ENCODE data around the gene MDN1. TPM values are rescaled to one million over a fixed set of nuclear protein-coding genes. Genes with fewer than 3 reads are reported as not detected.
"Not testable (repeated sequence)": the region's sequence is repeated elsewhere in the genome, so short reads cannot be mapped to it uniquely, and the experiment has no call there.

The MDN1 gene
- total RNA-seq, 1 donor from 2014 or later: 74.6 TPM

DNA sequence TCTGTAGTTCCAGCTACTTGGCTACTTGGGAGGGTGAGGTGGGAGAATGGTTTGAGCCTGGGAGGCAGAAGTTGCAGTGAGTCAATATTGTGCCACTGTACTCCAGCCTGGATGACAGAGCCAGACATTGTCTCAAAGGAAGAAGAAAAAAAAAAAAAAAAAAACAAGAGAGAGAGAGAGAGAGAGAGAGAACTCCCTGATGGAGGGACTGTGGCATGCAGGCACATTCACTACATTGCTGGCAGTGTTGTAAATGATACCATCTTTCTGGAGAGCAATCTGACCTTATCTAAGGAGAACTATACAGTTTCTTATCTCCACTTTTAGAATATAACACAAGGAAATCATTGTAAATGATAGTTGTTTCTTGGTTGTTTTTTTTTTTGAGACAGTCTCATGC lies 85.1 kb downstream of the MDN1 start:
- intact Hi-C loops (cut with micrococcal nuclease): no loop called here
- H3K9me3 Mint-ChIP-seq: peaks cover 15% of the 10 kb centered on the region
- H3K4me1 Mint-ChIP-seq (ENCODE audit: low read depth): no peaks in the 10 kb centered on the region
- H3K4me3 Mint-ChIP-seq: no peak overlapping the region
- no peak for DNase-seq (ENCODE audit: low spot score)
- no peak overlapping the region for H3K27ac Mint-ChIP-seq
- peaks cover 61% of the 10 kb centered on the region for H3K36me3 Mint-ChIP-seq (ENCODE audit: low read depth)
- H3K27me3 Mint-ChIP-seq (ENCODE audit: insufficient read depth): no peaks in the 10 kb centered on the region

GRCh38 chr6:89731924-89732567 lies 87.5 kb downstream of the MDN1 start:
- H3K27ac Mint-ChIP-seq: no peak overlapping the region
- H3K9me3 Mint-ChIP-seq: peaks cover 15% of the 10 kb centered on the region
- H3K36me3 Mint-ChIP-seq (ENCODE audit: low read depth): peaks cover 59% of the 10 kb centered on the region
- no peaks in the 10 kb centered on the region for H3K27me3 Mint-ChIP-seq (ENCODE audit: insufficient read depth)
- H3K4me1 Mint-ChIP-seq (ENCODE audit: low read depth): no peaks in the 10 kb centered on the region
- no peak overlapping the region for H3K4me3 Mint-ChIP-seq
- intact Hi-C loops (cut with micrococcal nuclease): no loop called here
- DNase-seq (ENCODE audit: low spot score): no peak

- intact Hi-C loops (cut with micrococcal nuclease); H3K4me1 Mint-ChIP-seq (ENCODE audit: low read depth); H3K4me3 Mint-ChIP-seq; H3K27ac Mint-ChIP-seq; H3K27me3 Mint-ChIP-seq (ENCODE audit: insufficient read depth); DNase-seq (ENCODE audit: low spot score): not testable (repeated sequence)
- Mint-ChIP-seq H3K36me3 (ENCODE audit: low read depth) (peaks cover 61% of the 10 kb centered on the region), H3K9me3 (peaks cover 15% of the 10 kb centered on the region)
Measured at GRCh38 chr6:89731262-89731661, 88.3 kb downstream of the MDN1 start.

DNA sequence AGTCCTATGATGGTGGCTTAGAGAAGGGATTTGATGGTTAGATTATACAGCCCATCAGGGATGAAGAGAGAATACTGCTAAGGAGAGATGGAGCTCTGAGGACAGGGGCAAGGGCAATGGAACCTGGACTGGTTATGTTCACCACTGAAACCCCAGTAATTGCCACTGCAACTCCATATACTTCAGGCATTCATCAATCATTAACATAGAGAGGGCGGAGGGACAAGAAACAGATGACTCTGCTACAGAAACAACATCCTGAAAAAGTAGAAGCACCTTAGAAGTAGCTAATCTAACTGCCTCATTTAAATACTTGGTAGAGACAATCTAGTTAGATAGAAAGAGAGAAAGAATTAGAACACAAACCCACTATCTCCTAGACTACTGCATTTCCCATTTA lies 89.8 kb downstream of the MDN1 start:
- Mint-ChIP-seq H3K4me1 (ENCODE audit: low read depth) (no peaks in the 10 kb centered on the region), H3K9me3 (peaks cover 15% of the 10 kb centered on the region), H3K27ac (no peak overlapping the region), H3K4me3 (no peak overlapping the region), H3K36me3 (ENCODE audit: low read depth) (peaks cover 58% of the 10 kb centered on the region), H3K27me3 (ENCODE audit: insufficient read depth) (no peaks in the 10 kb centered on the region)
- intact Hi-C loops (cut with micrococcal nuclease): no loop called here
- no peak for DNase-seq (ENCODE audit: low spot score)

DNA sequence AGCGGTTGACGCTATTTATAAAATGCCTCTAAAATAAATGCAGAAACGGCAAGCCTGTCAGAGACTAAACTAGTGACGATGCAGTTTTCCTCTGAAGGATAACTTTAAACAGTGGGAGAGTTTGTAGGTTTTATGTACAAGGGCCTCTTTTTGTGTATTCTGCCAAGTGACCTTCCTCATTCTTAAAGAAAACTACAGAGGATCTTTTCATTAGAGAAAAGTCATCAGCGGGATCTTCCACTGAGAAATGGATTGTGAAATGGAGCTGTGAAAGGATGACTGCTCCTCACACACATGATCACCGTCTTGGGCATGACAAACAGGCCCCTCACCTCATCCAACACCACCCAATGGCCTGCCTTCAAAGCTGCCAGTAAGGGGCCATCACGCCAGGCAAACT lies 92.1 kb downstream of the MDN1 start:
- H3K36me3 Mint-ChIP-seq (ENCODE audit: low read depth): peaks cover 61% of the 10 kb centered on the region
- no peaks in the 10 kb centered on the region for H3K27me3 Mint-ChIP-seq (ENCODE audit: insufficient read depth)
- H3K4me1 Mint-ChIP-seq (ENCODE audit: low read depth): no peaks in the 10 kb centered on the region
- peaks cover 15% of the 10 kb centered on the region for H3K9me3 Mint-ChIP-seq
- no peak overlapping the region for H3K4me3 Mint-ChIP-seq
- no peak overlapping the region for H3K27ac Mint-ChIP-seq
- DNase-seq (ENCODE audit: low spot score): no peak
- intact Hi-C loops (cut with micrococcal nuclease): no loop called here

DNA sequence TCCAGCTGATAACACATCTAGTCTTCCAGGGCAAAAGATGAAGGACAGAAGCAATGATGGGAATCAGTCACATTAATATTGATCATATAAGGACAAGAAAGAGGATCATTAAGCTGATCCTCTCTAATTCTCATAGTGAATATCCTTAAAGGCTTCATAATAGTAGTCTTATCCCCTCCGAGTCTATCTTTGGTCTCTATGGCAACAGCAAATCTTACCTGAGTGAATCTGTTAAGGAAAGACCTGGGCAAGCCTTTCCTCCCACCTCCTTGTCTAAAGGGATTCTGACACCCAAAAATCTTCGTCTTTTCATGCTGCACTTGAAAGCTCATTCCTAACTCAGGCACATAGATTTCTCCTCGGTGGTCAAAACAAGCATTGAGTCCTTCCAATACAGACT lies 94.6 kb downstream of the MDN1 start:
- intact Hi-C loops (cut with micrococcal nuclease): no loop called here
- Mint-ChIP-seq H3K36me3 (ENCODE audit: low read depth) (peaks cover 48% of the 10 kb centered on the region), H3K27me3 (ENCODE audit: insufficient read depth) (no peaks in the 10 kb centered on the region), H3K4me3 (no peak overlapping the region), H3K9me3 (no peaks in the 10 kb centered on the region), H3K27ac (no peak overlapping the region), H3K4me1 (ENCODE audit: low read depth) (no peaks in the 10 kb centered on the region)
- no peak for DNase-seq (ENCODE audit: low spot score)

- Mint-ChIP-seq H3K27me3 (ENCODE audit: insufficient read depth) (no peaks in the 10 kb centered on the region), H3K9me3 (no peaks in the 10 kb centered on the region), H3K36me3 (ENCODE audit: low read depth) (peaks cover 45% of the 10 kb centered on the region), H3K4me3 (no peak overlapping the region), H3K4me1 (ENCODE audit: low read depth) (no peaks in the 10 kb centered on the region), H3K27ac (no peak overlapping the region)
- intact Hi-C loops (cut with micrococcal nuclease): no loop called here
- no peak for DNase-seq (ENCODE audit: low spot score)
Measured at GRCh38 chr6:89723046-89723445, 96.5 kb downstream of the MDN1 start.

DNA sequence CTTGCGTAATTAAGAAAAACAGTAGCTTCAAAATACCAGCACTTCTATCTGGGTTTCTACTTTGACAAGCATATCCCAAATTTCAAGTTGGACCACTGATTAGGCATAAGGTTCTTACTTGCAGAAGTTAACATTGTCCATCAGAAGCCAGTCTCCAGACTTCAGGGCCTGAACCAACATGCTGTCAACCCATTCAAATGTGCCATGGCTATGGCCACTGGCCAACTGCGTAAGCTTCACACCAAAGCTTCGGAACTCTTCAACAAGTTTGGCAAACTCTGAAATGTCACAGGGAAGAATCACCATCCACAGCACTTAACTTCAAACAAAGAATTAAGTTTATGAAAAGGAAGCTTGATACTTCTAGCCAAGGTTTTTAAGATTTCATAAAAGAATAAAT lies 103.1 kb downstream of the MDN1 start:
- Mint-ChIP-seq H3K4me3 (no peak overlapping the region), H3K36me3 (ENCODE audit: low read depth) (peaks cover 55% of the 10 kb centered on the region), H3K27ac (no peak overlapping the region), H3K27me3 (ENCODE audit: insufficient read depth) (no peaks in the 10 kb centered on the region), H3K9me3 (no peaks in the 10 kb centered on the region), H3K4me1 (ENCODE audit: low read depth) (no peaks in the 10 kb centered on the region)
- DNase-seq (ENCODE audit: low spot score): no peak
- intact Hi-C loops (cut with micrococcal nuclease): no loop called here

GRCh38 chr6:89711801-89712200 lies 107.8 kb downstream of the MDN1 start:
- intact Hi-C loops (cut with micrococcal nuclease): no loop called here

DNA sequence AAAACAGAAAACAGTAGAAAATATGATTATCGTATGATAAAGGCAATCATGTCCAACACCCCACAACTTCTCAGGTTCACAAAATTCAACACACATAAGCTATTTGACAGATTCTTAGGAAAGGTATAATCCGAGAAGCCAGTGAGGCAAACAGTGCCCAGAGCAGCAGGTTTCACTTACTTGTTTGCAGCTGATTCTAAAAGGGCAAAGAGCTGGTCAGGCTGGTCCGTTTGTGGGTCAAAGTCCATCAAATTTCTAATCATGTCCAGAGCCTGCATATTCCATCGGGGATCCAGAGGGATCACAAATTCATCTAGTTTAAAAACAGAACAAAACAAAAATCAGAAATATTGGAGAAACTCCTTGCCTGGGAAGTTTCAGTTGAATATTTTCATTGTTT lies 111.3 kb downstream of the MDN1 start:
- H3K4me1 Mint-ChIP-seq (ENCODE audit: low read depth): peaks cover 7% of the 10 kb centered on the region
- peaks cover 50% of the 10 kb centered on the region for H3K36me3 Mint-ChIP-seq (ENCODE audit: low read depth)
- no peaks in the 10 kb centered on the region for H3K27me3 Mint-ChIP-seq (ENCODE audit: insufficient read depth)
- H3K9me3 Mint-ChIP-seq: no peaks in the 10 kb centered on the region
- no peak for DNase-seq (ENCODE audit: low spot score)
- no peak overlapping the region for H3K27ac Mint-ChIP-seq
- H3K4me3 Mint-ChIP-seq: no peak overlapping the region
- intact Hi-C loops (cut with micrococcal nuclease): loop anchor here (5.0 kb wide), 1 partner anchor 34 kb away; no protein-coding TSS in a partner anchor

More at GRCh38 chr6:89711801-89712200, 107.8 kb downstream of the MDN1 start:
- H3K4me3 Mint-ChIP-seq: no peak overlapping the region
- H3K4me1 Mint-ChIP-seq (ENCODE audit: low read depth): peaks cover 7% of the 10 kb centered on the region
- H3K27ac Mint-ChIP-seq: no peak overlapping the region
- H3K36me3 Mint-ChIP-seq (ENCODE audit: low read depth): peaks cover 64% of the 10 kb centered on the region
- no peaks in the 10 kb centered on the region for H3K9me3 Mint-ChIP-seq
- H3K27me3 Mint-ChIP-seq (ENCODE audit: insufficient read depth): no peaks in the 10 kb centered on the region
- DNase-seq (ENCODE audit: low spot score): no peak

DNA sequence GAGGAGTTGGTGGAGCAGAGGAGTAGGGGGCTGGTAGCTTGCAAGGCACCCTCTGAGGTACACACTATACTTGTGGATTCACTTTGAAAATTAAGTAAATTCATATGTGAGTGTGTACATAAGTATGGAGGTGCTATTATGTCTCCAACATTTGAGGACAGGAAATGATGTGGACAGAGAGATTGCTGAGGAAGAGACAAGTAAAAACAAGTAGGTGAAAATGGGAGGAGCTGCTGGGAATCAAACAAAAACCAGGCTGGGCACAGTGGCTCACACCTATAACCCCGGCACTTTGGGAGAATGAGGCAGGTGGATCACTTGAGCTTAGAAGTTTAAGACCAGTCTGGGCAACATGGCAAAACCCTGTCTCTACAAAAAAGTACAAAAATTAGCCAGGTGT lies 111.8 kb downstream of the MDN1 start:
- Mint-ChIP-seq H3K4me3 (no peak overlapping the region), H3K36me3 (ENCODE audit: low read depth) (peaks cover 48% of the 10 kb centered on the region), H3K9me3 (no peaks in the 10 kb centered on the region), H3K4me1 (ENCODE audit: low read depth) (peaks cover 7% of the 10 kb centered on the region), H3K27me3 (ENCODE audit: insufficient read depth) (no peaks in the 10 kb centered on the region), H3K27ac (peak overlapping the region; percentile 41)
- no peak for DNase-seq (ENCODE audit: low spot score)
- intact Hi-C loops (cut with micrococcal nuclease): loop anchor here (5.0 kb wide), 1 partner anchor 35 kb away; no protein-coding TSS in a partner anchor

DNA sequence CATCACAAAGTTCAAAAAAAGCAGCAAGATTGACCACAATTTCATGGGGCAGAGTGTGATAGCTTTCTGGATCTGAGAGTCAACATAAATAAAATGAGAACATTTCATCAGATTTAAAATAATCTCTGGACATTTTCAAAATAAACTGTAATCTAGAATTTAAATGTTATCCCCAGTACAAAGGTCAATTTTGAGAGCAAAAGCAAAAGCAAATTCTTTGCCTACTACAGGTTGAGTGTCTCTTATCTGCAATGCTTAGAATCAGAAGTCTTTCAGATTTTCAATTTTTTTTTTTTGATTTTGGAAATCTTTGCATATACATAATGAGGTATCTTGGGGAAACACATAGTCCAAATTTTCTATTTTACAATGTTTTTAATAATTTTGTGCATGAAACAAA lies 113.5 kb downstream of the MDN1 start:
- Mint-ChIP-seq H3K36me3 (ENCODE audit: low read depth) (peaks cover 46% of the 10 kb centered on the region), H3K4me1 (ENCODE audit: low read depth) (peaks cover 7% of the 10 kb centered on the region), H3K4me3 (no peak overlapping the region), H3K27me3 (ENCODE audit: insufficient read depth) (no peaks in the 10 kb centered on the region), H3K9me3 (no peaks in the 10 kb centered on the region), H3K27ac (no peak overlapping the region)
- intact Hi-C loops (cut with micrococcal nuclease): loop anchor here (5.0 kb wide), 1 partner anchor 36 kb away; no protein-coding TSS in a partner anchor
- no peak for DNase-seq (ENCODE audit: low spot score)

DNA sequence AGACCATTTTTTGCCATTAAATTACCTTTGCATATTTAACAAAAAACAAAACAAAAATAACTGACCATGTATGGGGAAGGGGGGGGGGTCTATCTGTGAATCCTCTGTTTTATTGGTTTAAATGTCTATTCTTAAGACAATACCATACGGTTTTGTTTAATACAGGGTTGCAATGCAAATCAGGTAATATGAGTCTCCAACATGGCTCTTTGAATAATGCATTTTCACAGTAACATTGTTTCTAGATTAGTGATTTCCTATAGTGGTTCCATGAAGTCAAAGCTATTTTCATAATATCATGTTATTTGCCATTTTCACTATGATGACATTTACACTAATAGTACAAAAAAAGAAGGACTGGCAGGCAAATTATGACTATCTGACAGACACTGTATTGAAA lies 116.3 kb downstream of the MDN1 start:
- intact Hi-C loops (cut with micrococcal nuclease): no loop called here

GRCh38 chr6:89702349-89702748 lies 117.2 kb downstream of the MDN1 start:
- peaks cover 33% of the 10 kb centered on the region for H3K36me3 Mint-ChIP-seq (ENCODE audit: low read depth)

More for the DNA sequence above, 116.3 kb downstream of the MDN1 start:
- DNase-seq (ENCODE audit: low spot score): no peak
- no peaks in the 10 kb centered on the region for H3K27me3 Mint-ChIP-seq (ENCODE audit: insufficient read depth)
- peaks cover 39% of the 10 kb centered on the region for H3K36me3 Mint-ChIP-seq (ENCODE audit: low read depth)
- H3K4me1 Mint-ChIP-seq (ENCODE audit: low read depth): peaks cover 7% of the 10 kb centered on the region
- H3K4me3 Mint-ChIP-seq: no peak overlapping the region
- no peak overlapping the region for H3K27ac Mint-ChIP-seq
- no peaks in the 10 kb centered on the region for H3K9me3 Mint-ChIP-seq

More at GRCh38 chr6:89702349-89702748, 117.2 kb downstream of the MDN1 start:
- no peak overlapping the region for H3K27ac Mint-ChIP-seq
- no peak for DNase-seq (ENCODE audit: low spot score)
- no peaks in the 10 kb centered on the region for H3K9me3 Mint-ChIP-seq
- H3K4me3 Mint-ChIP-seq: no peak overlapping the region
- H3K27me3 Mint-ChIP-seq (ENCODE audit: insufficient read depth): no peaks in the 10 kb centered on the region
- peaks cover under 1% of the 10 kb centered on the region for H3K4me1 Mint-ChIP-seq (ENCODE audit: low read depth)
- intact Hi-C loops (cut with micrococcal nuclease): no loop called here
